WI38 (cell line): ENCODE measurements around the gene TXN.

Experiments
- H3K4me3 ChIP-seq: 2 replicates; pipeline ENCODE4 v1.5.1; 2011; ENCODE audit warnings: low read depth, mild to moderate bottlenecking, control low read depth, low read length
- CTCF ChIP-seq: IDR thresholded peaks from 2 replicates; pipeline ENCODE4 v1.5.1; 2012; ENCODE audit warnings: low read depth, mild to moderate bottlenecking, control low read depth, low read length

The TXN gene

GRCh38 chr9:110270211-110270995 lies 14.1 kb upstream of the TXN start:
- TF ChIP-seq CTCF = no peak
- no peak overlapping the region for H3K4me3 ChIP-seq

DNA sequence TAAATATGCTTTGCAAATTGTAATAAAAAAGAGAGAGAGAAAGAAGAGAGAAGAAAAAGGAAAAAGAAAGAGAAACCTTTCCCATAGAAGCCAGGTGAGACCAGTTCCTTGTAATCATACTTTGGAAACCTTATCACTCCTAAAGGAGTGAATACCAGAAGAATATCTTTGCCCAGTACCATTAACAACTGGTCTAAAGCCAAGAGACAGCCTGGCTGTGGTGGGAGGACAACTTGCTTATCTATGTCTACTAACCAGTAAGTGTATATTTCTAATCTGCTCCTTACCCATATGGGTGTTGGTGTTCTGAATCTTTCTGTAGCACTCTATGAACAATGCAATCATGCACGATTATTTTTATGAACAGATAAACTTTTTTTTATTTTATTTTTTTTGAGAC lies 10.5 kb upstream of the TXN start:
- no peak for TF ChIP-seq CTCF
- no peak overlapping the region for H3K4me3 ChIP-seq

GRCh38 chr9:110261632-110262031 lies 5.3 kb upstream of the TXN start:
- no peak for TF ChIP-seq CTCF
- H3K4me3 ChIP-seq = no peak overlapping the region

GRCh38 chr9:110260911-110261310 lies 4.6 kb upstream of the TXN start:
- no peak for TF ChIP-seq CTCF
- H3K4me3 ChIP-seq = no peak overlapping the region

DNA sequence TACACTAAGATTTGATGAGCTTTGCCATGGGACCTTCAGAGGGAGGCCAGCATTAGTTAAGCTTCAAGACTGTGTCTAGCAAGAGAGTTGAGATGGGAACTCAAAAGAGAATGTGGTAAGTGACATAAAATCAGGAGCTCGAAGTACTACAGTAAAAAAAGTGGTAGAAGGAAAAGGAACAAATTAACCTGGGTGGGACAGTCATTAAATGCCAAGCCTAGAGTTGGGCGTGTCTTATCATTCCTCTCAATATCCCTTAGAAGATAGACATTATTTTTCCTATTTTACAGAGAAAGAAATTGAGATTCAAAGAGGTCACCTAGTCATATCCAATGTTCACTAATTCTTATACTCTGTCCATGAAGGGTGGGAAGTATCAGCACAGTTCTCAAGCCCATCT lies 3.3 kb upstream of the TXN start:
- no peak overlapping the region for H3K4me3 ChIP-seq
- no peak for TF ChIP-seq CTCF

- no peak for TF ChIP-seq CTCF
- H3K4me3 ChIP-seq = no peak overlapping the region
These were observed 2.4 kb upstream of the TXN start for GRCh38 chr9:110258690-110259091.

DNA sequence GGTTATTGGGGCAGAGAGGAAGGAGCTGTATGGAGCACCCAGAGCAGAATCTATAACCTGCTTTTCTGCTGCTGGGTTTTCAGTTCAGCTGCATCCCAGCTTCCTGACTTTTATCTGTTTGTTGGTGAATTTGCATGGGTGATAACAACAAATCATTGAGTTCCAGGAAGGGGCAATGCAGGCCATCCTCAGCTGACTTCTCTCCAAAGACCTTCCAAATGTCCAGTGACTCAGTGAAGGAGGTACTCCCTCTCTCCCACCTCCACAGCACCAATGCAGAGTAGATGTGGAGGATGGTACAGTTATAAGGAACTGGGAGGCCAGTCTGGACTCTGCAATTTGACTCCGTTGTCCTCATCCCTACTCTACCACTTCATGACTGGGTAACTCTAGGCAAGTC lies 1.6 kb upstream of the TXN start:
- H3K4me3 ChIP-seq = peak overlapping the region; percentile 88
- no peak for TF ChIP-seq CTCF
